H1 (cell line): ENCODE results near the gene OLA1. TPM values are rescaled to one million over a fixed set of nuclear protein-coding genes. Genes with fewer than 3 reads are reported as not detected.

Experiments used
- CTCF ChIA-PET: fragments of 300-600 bp; sonication (Branson Sonifier 250); formaldehyde crosslinking; loops from one replicate; lab custom pipeline; 2021; ENCODE audit not compliant: partially characterized antibody; lab: Charles Lee
- POLR2A ChIA-PET: fragments of 300-600 bp; sonication (Branson Sonifier 250); formaldehyde crosslinking; loops from one replicate; lab custom pipeline; 2021; ENCODE audit warnings: inconsistent platforms; ENCODE audit not compliant: partially characterized antibody; lab: Charles Lee
- DNase-seq, 2 experiments: peaks; one replicate each; pipeline versions ENCODE4 v3.0.0 to v3.0.0-alpha.2; 2010 to 2022; ENCODE audit warnings: low spot score in 2 of 2, low read depth in 1 of 2, mixed read lengths in 1 of 2
- FAIRE-seq: peaks from 2 replicates; lab custom pipeline; 2011; peaks lifted over from hg19 to GRCh38; lab: Jason Lieb, UNC
- H2AFZ ChIP-seq: 2 replicates; pipeline ENCODE4 v1.8.1; 2012; ENCODE audit warnings: low read length, inconsistent platforms
- H2AK5ac ChIP-seq: 2 replicates; pipeline ENCODE4 v1.6.1; 2013; ENCODE audit warnings: low read depth, low read length
- H2BK120ac ChIP-seq: replicated peaks from 2 replicates; pipeline ENCODE3; 2013; ENCODE audit warnings: low read depth, low read length, inconsistent platforms
- H2BK12ac ChIP-seq: 2 replicates; pipeline ENCODE4 v1.6.1; 2013; ENCODE audit warnings: low read depth, low read length
- H2BK15ac ChIP-seq: 2 replicates; pipeline ENCODE4 v1.6.1; 2013; ENCODE audit warnings: low read length
- H2BK20ac ChIP-seq: 2 replicates; pipeline ENCODE4 v1.6.1; 2013; ENCODE audit warnings: low read length
- H2BK5ac ChIP-seq: 2 replicates; pipeline ENCODE4 v1.6.1; 2013; ENCODE audit warnings: low read depth, low read length
- H3K14ac ChIP-seq: 2 replicates; pipeline ENCODE4 v1.6.1; 2013; ENCODE audit warnings: inconsistent platforms; ENCODE audit not compliant: insufficient read length
- H3K18ac ChIP-seq: 2 replicates; pipeline ENCODE4 v1.6.1; 2013; ENCODE audit warnings: low read length; ENCODE audit errors: extremely low read depth
- H3K23ac ChIP-seq: 2 replicates; pipeline ENCODE4 v1.6.1; 2013; ENCODE audit warnings: inconsistent platforms; ENCODE audit not compliant: insufficient read length
- H3K23me2 ChIP-seq: 2 replicates; pipeline ENCODE4 v1.6.1; 2013; ENCODE audit warnings: low read depth, low read length
- H3K27ac ChIP-seq: 2 replicates; pipeline ENCODE4 v1.6.1; 2011; ENCODE audit warnings: low read depth, low read length, inconsistent platforms
- H3K27me3 ChIP-seq, 4 experiments: replicated peaks in 1 of 4; 1 replicate in 1 of 4; 2 replicates in 3 of 4; pipeline versions ENCODE4 v1.6.1 to v1.8.1; 2011 to 2013; ENCODE audit warnings: low read length in 3 of 4, mild to moderate bottlenecking in 3 of 4, inconsistent platforms in 2 of 4, mixed read lengths in 2 of 4, moderate library complexity in 1 of 4; ENCODE audit not compliant: control insufficient read depth in 3 of 4, insufficient read depth in 3 of 4; ENCODE audit errors: extremely low read depth in 1 of 4
- H3K36me3 ChIP-seq, 4 experiments: 2 replicates each; pipeline versions ENCODE4 v1.6.1 to v1.8.1; 2011 to 2013; ENCODE audit warnings: mild to moderate bottlenecking in 4 of 4, low read length in 3 of 4, moderate library complexity in 2 of 4, control low read depth in 1 of 4, inconsistent platforms in 1 of 4; ENCODE audit not compliant: insufficient read depth in 4 of 4, control insufficient read depth in 2 of 4
- H3K4ac ChIP-seq: replicated peaks from 2 replicates; pipeline ENCODE3; 2013; ENCODE audit warnings: low read length, low read depth, mixed read lengths, inconsistent platforms; ENCODE audit not compliant: insufficient read length
- H3K4me1 ChIP-seq, 4 experiments: replicated peaks in 1 of 4; 1 replicate in 1 of 4; 2 replicates in 3 of 4; pipeline versions ENCODE4 v1.6.1 to v1.8.1; 2011 to 2013; ENCODE audit warnings: low read length in 3 of 4, inconsistent platforms in 2 of 4, mixed read lengths in 1 of 4; ENCODE audit not compliant: insufficient read depth in 4 of 4, control insufficient read depth in 3 of 4
- H3K4me2 ChIP-seq, 2 experiments: 2 replicates each; pipeline versions ENCODE4 v1.6.1 to v1.8.1; 2011 to 2013; ENCODE audit warnings: low read depth in 2 of 2, low read length in 2 of 2, control low read depth in 1 of 2, inconsistent platforms in 1 of 2, mild to moderate bottlenecking in 1 of 2; ENCODE audit not compliant: insufficient read depth in 1 of 2
- H3K4me3 ChIP-seq, 4 experiments: fragments of 200-600, 300-600 bp in 1 of 4; sonication (generic), shearing (Covaris generic), sonication (Bioruptor Twin) in 1 of 4; 2 replicates each; pipeline versions ENCODE4 v1.5.1 to v1.8.1; 2011 to 2016; ENCODE audit warnings: low read length in 4 of 4, low read depth in 3 of 4, control low read depth in 2 of 4, inconsistent platforms in 2 of 4, mild to moderate bottlenecking in 2 of 4, mixed read lengths in 1 of 4, moderate library complexity in 1 of 4; ENCODE audit not compliant: insufficient read depth in 2 of 4; ENCODE audit errors: extremely low read depth in 1 of 4
- H3K56ac ChIP-seq: replicated peaks from 2 replicates; pipeline ENCODE3; 2013; ENCODE audit warnings: low read depth, mild to moderate bottlenecking, mixed read lengths, low read length, inconsistent platforms; ENCODE audit not compliant: insufficient read length
- H3K79me1 ChIP-seq: 2 replicates; pipeline ENCODE4 v1.6.1; 2013; ENCODE audit warnings: low read depth, low read length, control low read depth
- H3K79me2 ChIP-seq, 2 experiments: 2 replicates each; pipeline versions ENCODE4 v1.6.1 to v1.8.1; 2012 to 2013; ENCODE audit warnings: low read length in 2 of 2, mild to moderate bottlenecking in 2 of 2, inconsistent platforms in 1 of 2; ENCODE audit not compliant: insufficient read depth in 2 of 2, control insufficient read depth in 1 of 2
- H3K9ac ChIP-seq, 4 experiments: replicated peaks in 1 of 4; 1 replicate in 1 of 4; 2 replicates in 3 of 4; pipeline versions ENCODE4 v1.6.1 to v1.8.1; 2011 to 2013; ENCODE audit warnings: low read depth in 3 of 4, low read length in 3 of 4, control low read depth in 2 of 4, mild to moderate bottlenecking in 2 of 4, moderate library complexity in 2 of 4, inconsistent platforms in 1 of 4; ENCODE audit errors: extremely low read depth in 1 of 4
- H3K9me3 ChIP-seq, 2 experiments: 2 replicates each; pipeline versions ENCODE4 v1.6.1 to v1.8.1; 2012 to 2013; ENCODE audit warnings: mild to moderate bottlenecking in 2 of 2, moderate library complexity in 2 of 2, control low read depth in 1 of 2, inconsistent platforms in 1 of 2, low read depth in 1 of 2, low read length in 1 of 2, mixed read lengths in 1 of 2; ENCODE audit not compliant: insufficient read depth in 2 of 2
- H4K20me1 ChIP-seq, 2 experiments: replicated peaks in 1 of 2; 2 replicates each; pipeline versions ENCODE3 to v1.8.1; 2011 to 2013; ENCODE audit warnings: inconsistent platforms in 2 of 2, low read length in 2 of 2, mild to moderate bottlenecking in 1 of 2; ENCODE audit not compliant: insufficient read depth in 2 of 2, control insufficient read depth in 1 of 2
- H4K5ac ChIP-seq: 2 replicates; pipeline ENCODE4 v1.6.1; 2013; ENCODE audit warnings: low read length, low read depth, mixed read lengths, inconsistent platforms; ENCODE audit not compliant: insufficient read length
- H4K8ac ChIP-seq: 2 replicates; pipeline ENCODE4 v1.8.0; 2013; ENCODE audit warnings: mild to moderate bottlenecking, moderate library complexity, low read length, inconsistent platforms; ENCODE audit not compliant: insufficient read depth; ENCODE audit errors: extremely low read depth
- H4K91ac ChIP-seq: replicated peaks from 2 replicates; pipeline ENCODE3; 2013; ENCODE audit warnings: low read length, mixed read lengths, inconsistent platforms; ENCODE audit not compliant: insufficient read length
- BRCA1 ChIP-seq: IDR thresholded peaks from 2 replicates; pipeline ENCODE4 v1.6.1; 2012; ENCODE audit warnings: low read depth, low read length, improper control_type of control experiment
- FOSL1 ChIP-seq: IDR thresholded peaks from 2 replicates; pipeline ENCODE4 v1.6.1; 2011; ENCODE audit warnings: mild to moderate bottlenecking, low read depth, low read length, moderate library complexity; ENCODE audit not compliant: insufficient read depth
- YY1 ChIP-seq: IDR thresholded peaks from 2 replicates; pipeline ENCODE4 v1.6.1; 2011; ENCODE audit warnings: low read depth, mild to moderate bottlenecking, low read length
- WGBS, 2 experiments: shearing (Covaris generic) in 1 of 2; methylation state at CpG; one replicate each; pipeline versions ENCODE4 v1.1.6 to v1.1.7; 2013 to 2015; ENCODE audit warnings: low lambda C conversion rate in 2 of 2, mixed read lengths in 2 of 2, inconsistent platforms in 1 of 2, low coverage in 1 of 2, missing lambda C conversion rate in 1 of 2; ENCODE audit not compliant: insufficient replicate concordance in 2 of 2, insufficient coverage in 1 of 2, insufficient read length in 1 of 2; ENCODE audit errors: extremely low coverage in 1 of 2, missing lambda C conversion rate in 1 of 2; 5-methylcytosine and 5-hydroxymethylcytosine counted together
- polyA plus RNA-seq, 7 experiments: library from polyadenylated mRNA; depleted of rRNA in 3 of 7; stranded (reverse) in 5 of 7; unstranded in 2 of 7; fragments of >200 nt in 5 of 7; fragments of 200-250 nt in 2 of 7; gene quantifications; 1 replicate in 5 of 7; 2 replicates in 1 of 7; 4 replicates in 1 of 7; pipeline versions ENCODE4 v1.2.1 to v1.2.3, GENCODE V29; 2011 to 2013; ENCODE audit warnings: missing spikeins in 2 of 7, mixed read lengths in 2 of 7
- total RNA-seq: library from RNA; stranded (reverse); fragmentation: NEBNext Ultra II Directional; extraction: Animal tissue kit (Norgen Biotek cat#: 25700); gene quantifications from 2 replicates; pipeline ENCODE4 v1.2.1, GENCODE V29; 2021
- TF ChIP-seq, protein P1 (sequence below): IDR thresholded peaks from 2 replicates; pipeline ENCODE4 v1.6.1; 2012; ENCODE audit warnings: low read length, inconsistent platforms

The OLA1 gene
- total and polyA plus RNA-seq, 2 of the 8 experiments (the other 6 are each of a cell fraction or from before 2014, with no cell fraction given), result 39.3 to 158 TPM

DNA sequence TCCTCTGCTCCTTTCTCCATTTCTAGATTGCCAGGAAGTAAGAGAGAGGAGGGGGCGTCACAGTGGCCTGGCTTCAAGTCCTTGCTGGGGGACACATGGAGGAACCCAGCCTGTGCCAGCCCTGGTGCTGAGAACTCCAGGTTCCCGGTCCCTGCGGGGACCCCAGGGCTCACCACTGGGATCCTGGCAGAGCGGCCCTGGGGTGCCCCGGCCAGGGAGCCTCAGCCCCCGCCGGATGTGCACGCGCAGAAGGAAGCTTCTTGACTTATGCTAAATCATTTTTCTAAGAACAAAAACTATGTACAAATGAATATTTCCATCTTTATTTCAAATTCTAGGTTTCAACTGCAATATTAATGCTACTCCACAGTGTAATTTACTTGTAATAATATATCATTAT, 200.6 kb downstream of the OLA1 start:
- WGBS, 2 experiments, result 94% methylated on average over 9 of the region's 9 CpGs; no CpG with 5 or more reads in 1 of the 2 experiments
- H2BK12ac ChIP-seq, result no peak overlapping the region
- H4K20me1 ChIP-seq, result no peaks in the 10 kb centered on the region
- H2AK5ac ChIP-seq, result no peak overlapping the region
- no peak for DNase-seq
- no peak for FAIRE-seq
- H3K9ac ChIP-seq, result no peak overlapping the region
- no peaks in the 10 kb centered on the region for H3K36me3 ChIP-seq
- H3K14ac ChIP-seq, result no peak overlapping the region
- TF ChIP-seq, protein P1, sequence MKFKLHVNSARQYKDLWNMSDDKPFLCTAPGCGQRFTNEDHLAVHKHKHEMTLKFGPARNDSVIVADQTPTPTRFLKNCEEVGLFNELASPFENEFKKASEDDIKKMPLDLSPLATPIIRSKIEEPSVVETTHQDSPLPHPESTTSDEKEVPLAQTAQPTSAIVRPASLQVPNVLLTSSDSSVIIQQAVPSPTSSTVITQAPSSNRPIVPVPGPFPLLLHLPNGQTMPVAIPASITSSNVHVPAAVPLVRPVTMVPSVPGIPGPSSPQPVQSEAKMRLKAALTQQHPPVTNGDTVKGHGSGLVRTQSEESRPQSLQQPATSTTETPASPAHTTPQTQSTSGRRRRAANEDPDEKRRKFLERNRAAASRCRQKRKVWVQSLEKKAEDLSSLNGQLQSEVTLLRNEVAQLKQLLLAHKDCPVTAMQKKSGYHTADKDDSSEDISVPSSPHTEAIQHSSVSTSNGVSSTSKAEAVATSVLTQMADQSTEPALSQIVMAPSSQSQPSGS, result no peak
- TF ChIP-seq YY1 (no peak), FOSL1 (no peak), BRCA1 (no peak)
- TF ChIP-seq, all 59 proteins: peak for 0
- Histone ChIP-seq H2BK20ac (no peak overlapping the region), H3K9me3 (no peaks in the 10 kb centered on the region), H3K4me1 (peaks cover 0 to 9% (median 5%) of the 10 kb centered on the region in 4 experiments; a peak in 3 of 7 replicates), H3K4me3 (no peak overlapping the region), H3K4ac (no peak overlapping the region), H2BK15ac (no peak overlapping the region), H3K79me1 (no peaks in the 10 kb centered on the region), H3K27ac (no peak overlapping the region), H3K23ac (no peak overlapping the region), H4K5ac (no peak overlapping the region), H3K27me3 (no peaks in the 10 kb centered on the region), H3K18ac (no peak overlapping the region), H3K56ac (no peak overlapping the region), H2AFZ (no peak overlapping the region), H4K91ac (no peak overlapping the region), H2BK120ac (no peak overlapping the region), H4K8ac (no peak overlapping the region), H3K4me2 (no peak overlapping the region), H3K79me2 (no peaks in the 10 kb centered on the region), H2BK5ac (no peak overlapping the region), H3K23me2 (no peaks in the 10 kb centered on the region; the same call in 1 of the 2 replicates)
- ChIA-PET CTCF (interaction anchor here (1.0 to 1.7 kb wide), 7 partner anchors 7 to 438 kb away, joined by 3 to 9 read pairs (median 5); no protein-coding TSS in a partner anchor), POLR2A (interaction anchor here (1.6 kb wide), 1 partner anchor 9 kb away, joined by 3 read pairs; no protein-coding TSS in a partner anchor)
